Measurements from ENCODE around the gene ABR.

The ABR gene

DNA sequence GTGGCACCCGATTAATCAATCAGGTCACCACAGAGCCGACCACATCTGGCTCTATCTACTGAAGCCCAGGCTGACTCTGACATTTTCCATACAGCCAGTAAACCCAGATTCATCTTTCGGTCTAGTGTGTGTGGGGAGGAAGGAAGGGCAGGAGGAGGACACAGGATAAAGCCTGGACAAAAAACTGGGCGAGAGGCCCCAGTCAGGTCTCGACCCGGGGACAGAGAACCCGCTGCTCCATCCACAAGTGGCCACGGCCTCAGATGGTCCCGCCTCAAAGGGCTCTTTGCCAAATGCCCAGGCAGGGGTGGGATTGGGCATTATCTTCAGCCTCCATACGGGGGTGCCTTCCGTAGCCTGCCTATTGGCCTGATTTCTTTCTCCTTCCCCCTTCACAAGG, 7.8 kb downstream of the ABR start:
- Histone ChIP-seq H3K9ac (ENCODE audit: low read length in 2 of 2) (no peak overlapping the region), H3K27me3 (ENCODE audit: control insufficient read depth in 1 of 2, insufficient read depth in 2 of 2, low read length in 2 of 2) (no peaks in the 10 kb centered on the region), H3K4me3 (ENCODE audit: low read length in 2 of 2) (no peak overlapping the region), H3K9me3 (ENCODE audit: control insufficient read depth in 2 of 2, low read length in 2 of 2) (no peaks in the 10 kb centered on the region), H3K4me1 (ENCODE audit: control insufficient read depth, insufficient read depth, low read length) (peaks cover 7% of the 10 kb centered on the region), H3K27ac (ENCODE audit: low read length) (no peak overlapping the region), H3K36me3 (ENCODE audit: control insufficient read depth in 2 of 2, insufficient read depth in 2 of 2, low read length in 2 of 2) (no peaks in the 10 kb centered on the region)

DNA sequence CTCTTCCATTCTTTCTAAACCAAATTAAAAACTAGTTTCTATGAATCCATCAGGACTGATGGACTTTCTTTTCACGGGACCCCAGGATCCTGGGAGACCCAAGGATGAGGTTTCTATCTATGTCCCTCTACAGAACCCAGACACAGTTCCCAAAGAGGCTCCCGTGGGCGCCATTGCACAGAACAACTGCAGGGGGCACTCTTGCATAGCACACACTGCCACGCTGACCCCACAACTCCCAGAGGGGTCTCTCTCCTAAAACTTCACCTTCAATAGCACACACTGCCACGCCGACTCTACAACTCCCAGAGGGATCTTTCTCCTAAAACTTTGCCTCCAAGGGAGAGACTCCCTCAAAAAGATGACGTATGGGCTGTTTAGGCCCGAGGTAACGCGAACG, 9.0 kb downstream of the ABR start:
- H3K36me3 ChIP-seq (ENCODE audit: control insufficient read depth in 2 of 2, insufficient read depth in 2 of 2, low read length in 2 of 2): no peaks in the 10 kb centered on the region
- H3K4me3 ChIP-seq (ENCODE audit: low read length in 2 of 2): no peak overlapping the region
- H3K4me1 ChIP-seq (ENCODE audit: control insufficient read depth, insufficient read depth, low read length): peaks cover 5% of the 10 kb centered on the region
- no peak overlapping the region for H3K9ac ChIP-seq (ENCODE audit: low read length in 2 of 2)
- H3K27me3 ChIP-seq (ENCODE audit: control insufficient read depth in 1 of 2, insufficient read depth in 2 of 2, low read length in 2 of 2): no peaks in the 10 kb centered on the region
- no peak overlapping the region for H3K27ac ChIP-seq (ENCODE audit: low read length)
- no peaks in the 10 kb centered on the region for H3K9me3 ChIP-seq (ENCODE audit: control insufficient read depth in 2 of 2, low read length in 2 of 2)

DNA sequence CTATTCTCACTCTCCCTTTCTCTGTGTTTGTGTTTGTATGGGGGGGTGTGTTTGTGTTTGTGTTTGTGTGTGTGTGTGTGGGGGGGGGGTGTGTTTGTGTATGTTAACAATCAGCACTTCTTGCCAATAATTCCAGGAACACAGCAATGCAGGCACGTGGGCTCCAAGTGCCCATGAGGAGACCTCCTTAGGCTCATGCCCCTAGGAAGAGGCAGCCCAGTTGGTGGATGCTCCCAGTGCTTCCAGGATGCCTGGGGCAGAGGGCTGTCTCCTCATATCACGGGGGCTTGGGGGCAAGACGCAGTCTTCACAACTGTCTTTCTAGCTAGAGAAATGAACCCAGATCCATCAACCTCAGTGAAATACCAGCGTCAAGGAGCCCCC, 9.9 kb downstream of the ABR start:
- Histone ChIP-seq H3K27me3 (ENCODE audit: control insufficient read depth in 1 of 2, insufficient read depth in 2 of 2, low read length in 2 of 2) (no peaks in the 10 kb centered on the region), H3K4me1 (ENCODE audit: control insufficient read depth, insufficient read depth, low read length) (peaks cover 5% of the 10 kb centered on the region)

DNA sequence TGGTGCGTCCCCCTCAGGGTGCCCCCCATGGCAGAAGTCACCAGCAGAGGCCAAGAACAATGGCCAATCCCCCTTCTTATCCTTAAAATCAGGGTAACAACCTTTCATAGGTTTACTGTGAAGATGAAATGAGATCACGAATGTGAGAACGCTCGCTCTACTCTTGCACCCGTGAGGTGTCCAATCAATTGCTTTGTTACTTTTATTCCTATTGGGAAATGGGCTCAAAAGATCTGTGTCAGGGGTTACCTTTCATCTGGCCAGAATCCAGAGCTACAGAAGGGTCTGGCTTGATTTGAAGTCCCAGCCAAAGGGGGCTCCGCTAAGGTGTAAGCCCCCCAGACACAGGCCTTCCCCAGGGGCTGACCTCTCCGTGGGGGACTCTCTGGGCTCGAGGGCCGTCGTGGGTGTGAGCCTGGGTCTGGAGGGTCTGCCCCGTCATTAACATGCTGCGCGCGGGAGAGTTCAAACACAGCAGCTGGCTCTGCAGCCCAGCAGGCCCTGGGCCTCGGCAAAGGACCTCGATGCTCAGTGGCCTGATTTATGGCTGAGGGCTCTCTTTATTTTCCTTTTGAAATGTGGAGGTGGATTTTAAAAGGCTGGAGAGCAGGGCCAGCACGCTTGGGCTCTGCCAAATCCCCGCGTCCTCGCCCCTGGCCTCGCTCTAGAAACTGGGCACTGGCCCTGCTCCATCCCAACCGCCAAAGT, 10.4 kb downstream of the ABR start:
- Histone ChIP-seq H3K36me3 (ENCODE audit: control insufficient read depth in 2 of 2, insufficient read depth in 2 of 2, low read length in 2 of 2) (no peaks in the 10 kb centered on the region), H3K9me3 (ENCODE audit: control insufficient read depth in 2 of 2, low read length in 2 of 2) (no peaks in the 10 kb centered on the region), H3K4me1 (ENCODE audit: control insufficient read depth, insufficient read depth, low read length) (peaks cover 5% of the 10 kb centered on the region), H3K27ac (ENCODE audit: low read length) (no peak overlapping the region), H3K4me3 (ENCODE audit: low read length in 2 of 2) (no peak overlapping the region), H3K27me3 (ENCODE audit: control insufficient read depth in 1 of 2, insufficient read depth in 2 of 2, low read length in 2 of 2) (no peaks in the 10 kb centered on the region), H3K9ac (ENCODE audit: low read length in 2 of 2) (no peak overlapping the region)

More for the DNA sequence above, 9.9 kb downstream of the ABR start:
- Histone ChIP-seq H3K9me3 (ENCODE audit: control insufficient read depth in 2 of 2, low read length in 2 of 2) (no peaks in the 10 kb centered on the region), H3K36me3 (ENCODE audit: control insufficient read depth in 2 of 2, insufficient read depth in 2 of 2, low read length in 2 of 2) (no peaks in the 10 kb centered on the region), H3K27ac (ENCODE audit: low read length) (no peak overlapping the region), H3K9ac (ENCODE audit: low read length in 2 of 2) (no peak overlapping the region), H3K4me3 (ENCODE audit: low read length in 2 of 2) (no peak overlapping the region)

DNA sequence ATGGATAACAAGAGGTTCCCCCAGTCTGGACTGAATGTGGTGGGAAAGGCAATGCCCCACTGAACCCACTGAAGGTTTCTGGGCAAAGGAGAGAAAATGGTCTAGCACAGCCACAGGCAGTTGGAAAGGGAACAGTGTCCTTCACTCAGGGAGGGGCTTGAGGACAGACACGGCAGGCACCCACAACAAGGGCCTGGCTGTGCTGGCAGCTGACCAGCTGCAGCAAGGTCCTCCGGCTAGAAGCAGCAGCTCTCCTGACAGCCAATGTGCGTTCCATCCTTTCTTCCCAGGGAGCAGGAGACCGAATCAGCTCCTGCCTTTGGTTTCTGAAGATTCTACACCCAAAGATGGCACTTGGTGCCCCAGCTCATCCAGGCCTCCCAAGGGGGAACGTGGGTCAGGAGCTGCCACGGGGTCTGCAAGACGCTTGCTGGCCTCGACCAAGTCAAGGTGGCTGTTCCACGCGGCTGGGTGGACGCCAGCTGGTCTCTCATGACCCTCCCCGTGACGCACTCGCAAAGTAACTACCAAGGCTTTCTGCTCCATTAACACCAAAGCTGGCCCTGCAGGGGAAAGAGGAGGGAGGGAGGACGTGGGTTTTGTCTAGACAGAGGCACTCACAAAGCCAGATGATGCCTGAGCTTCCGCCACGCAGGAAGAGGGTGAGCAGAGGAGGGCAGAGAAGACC, 11.1 kb downstream of the ABR start:
- Histone ChIP-seq H3K4me3 (ENCODE audit: low read length in 2 of 2) (no peak overlapping the region), H3K9me3 (ENCODE audit: control insufficient read depth in 2 of 2, low read length in 2 of 2) (no peaks in the 10 kb centered on the region), H3K27me3 (ENCODE audit: control insufficient read depth in 1 of 2, insufficient read depth in 2 of 2, low read length in 2 of 2) (no peaks in the 10 kb centered on the region), H3K9ac (ENCODE audit: low read length in 2 of 2) (no peak overlapping the region), H3K36me3 (ENCODE audit: control insufficient read depth in 2 of 2, insufficient read depth in 2 of 2, low read length in 2 of 2) (no peaks in the 10 kb centered on the region), H3K27ac (ENCODE audit: low read length) (no peak overlapping the region), H3K4me1 (ENCODE audit: control insufficient read depth, insufficient read depth, low read length) (peaks cover 3% of the 10 kb centered on the region)

DNA sequence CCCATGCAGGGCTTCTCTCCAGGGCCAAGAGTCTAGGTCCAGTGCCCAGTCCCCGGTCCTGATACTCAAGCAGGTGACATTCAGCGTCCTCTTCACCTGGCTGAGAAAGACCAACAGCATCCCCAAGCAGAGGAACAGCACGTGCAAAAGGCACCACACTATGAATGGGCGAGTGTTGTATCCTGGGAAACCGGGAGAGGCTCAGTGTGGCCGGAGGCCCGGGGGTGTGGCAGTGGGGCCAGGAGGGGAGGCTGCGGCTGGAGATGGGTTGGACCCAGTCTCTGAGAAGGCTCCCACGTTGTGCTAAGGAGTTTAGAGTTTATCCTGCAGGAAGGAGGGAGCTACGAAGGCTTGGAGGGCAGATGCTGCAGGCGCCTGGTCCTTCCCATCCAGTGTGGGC, 13.5 kb downstream of the ABR start:
- Histone ChIP-seq H3K4me3 (ENCODE audit: low read length in 2 of 2) (no peak overlapping the region), H3K9ac (ENCODE audit: low read length in 2 of 2) (no peak overlapping the region), H3K36me3 (ENCODE audit: control insufficient read depth in 2 of 2, insufficient read depth in 2 of 2, low read length in 2 of 2) (no peaks in the 10 kb centered on the region), H3K4me1 (ENCODE audit: control insufficient read depth, insufficient read depth, low read length) (no peaks in the 10 kb centered on the region), H3K27ac (ENCODE audit: low read length) (no peak overlapping the region), H3K9me3 (ENCODE audit: control insufficient read depth in 2 of 2, low read length in 2 of 2) (no peaks in the 10 kb centered on the region), H3K27me3 (ENCODE audit: control insufficient read depth in 1 of 2, insufficient read depth in 2 of 2, low read length in 2 of 2) (no peaks in the 10 kb centered on the region)

DNA sequence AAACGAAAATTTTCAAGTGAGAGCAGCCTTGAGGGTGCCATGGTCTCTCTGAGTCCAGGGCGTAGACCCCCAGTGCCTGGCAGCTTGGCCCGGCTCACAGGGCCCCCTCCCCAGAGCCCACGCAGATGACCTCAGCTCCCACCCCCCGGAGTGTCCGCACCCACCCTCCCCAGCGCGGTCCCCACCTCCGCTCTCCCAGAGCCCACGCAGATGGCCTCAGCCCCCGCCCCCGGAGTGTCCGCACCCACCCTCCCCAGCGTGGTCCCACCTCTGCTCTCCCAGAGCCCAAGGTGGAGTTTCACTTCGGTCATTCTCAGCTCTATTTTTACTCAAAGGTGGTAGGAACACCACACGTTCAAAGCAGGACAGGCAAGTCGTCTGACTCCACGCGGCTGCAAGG, 13.9 kb downstream of the ABR start:
- no peak overlapping the region for H3K4me3 ChIP-seq (ENCODE audit: low read length in 2 of 2)
- H3K9ac ChIP-seq (ENCODE audit: low read length in 2 of 2): no peak overlapping the region
- no peaks in the 10 kb centered on the region for H3K9me3 ChIP-seq (ENCODE audit: control insufficient read depth in 2 of 2, low read length in 2 of 2)
- no peaks in the 10 kb centered on the region for H3K27me3 ChIP-seq (ENCODE audit: control insufficient read depth in 1 of 2, insufficient read depth in 2 of 2, low read length in 2 of 2)
- no peak overlapping the region for H3K27ac ChIP-seq (ENCODE audit: low read length)
- H3K4me1 ChIP-seq (ENCODE audit: control insufficient read depth, insufficient read depth, low read length): no peaks in the 10 kb centered on the region
- no peaks in the 10 kb centered on the region for H3K36me3 ChIP-seq (ENCODE audit: control insufficient read depth in 2 of 2, insufficient read depth in 2 of 2, low read length in 2 of 2)

DNA sequence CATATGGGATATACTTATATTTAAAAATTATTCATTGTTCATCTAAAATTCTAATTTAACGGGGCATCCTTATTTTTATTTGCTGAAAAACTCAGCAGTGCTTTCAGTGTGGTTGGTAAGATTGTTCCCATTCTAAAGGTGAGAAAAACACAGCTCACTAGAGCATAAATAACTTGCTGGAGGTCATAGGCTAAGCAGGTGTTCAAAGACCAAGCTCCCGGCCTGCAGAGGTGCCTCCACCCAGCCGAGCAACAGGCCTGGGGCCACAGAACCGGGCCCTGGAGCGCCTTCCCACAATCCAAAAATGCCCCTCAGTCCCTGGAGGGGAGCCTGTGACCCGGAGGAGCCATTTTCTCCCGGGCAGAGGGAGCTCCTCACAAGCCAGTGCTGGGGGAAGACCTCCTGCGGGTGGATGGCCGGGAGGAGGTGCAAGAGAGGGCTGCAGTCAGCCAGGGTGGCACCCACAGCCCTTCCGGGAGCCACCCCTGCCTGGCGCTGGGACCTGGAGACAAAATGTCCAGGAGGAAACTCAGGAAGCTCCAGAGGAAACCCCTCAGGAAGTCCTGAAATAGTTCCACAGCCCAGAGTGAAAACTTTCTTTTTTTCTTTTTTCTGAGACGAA, 14.7 kb downstream of the ABR start:
- Histone ChIP-seq H3K27ac (ENCODE audit: low read length) (no peak overlapping the region), H3K9ac (ENCODE audit: low read length in 2 of 2) (no peak overlapping the region), H3K27me3 (ENCODE audit: control insufficient read depth in 1 of 2, insufficient read depth in 2 of 2, low read length in 2 of 2) (no peaks in the 10 kb centered on the region), H3K36me3 (ENCODE audit: control insufficient read depth in 2 of 2, insufficient read depth in 2 of 2, low read length in 2 of 2) (no peaks in the 10 kb centered on the region), H3K9me3 (ENCODE audit: control insufficient read depth in 2 of 2, low read length in 2 of 2) (no peaks in the 10 kb centered on the region), H3K4me1 (ENCODE audit: control insufficient read depth, insufficient read depth, low read length) (no peaks in the 10 kb centered on the region), H3K4me3 (ENCODE audit: low read length in 2 of 2) (no peak overlapping the region)

DNA sequence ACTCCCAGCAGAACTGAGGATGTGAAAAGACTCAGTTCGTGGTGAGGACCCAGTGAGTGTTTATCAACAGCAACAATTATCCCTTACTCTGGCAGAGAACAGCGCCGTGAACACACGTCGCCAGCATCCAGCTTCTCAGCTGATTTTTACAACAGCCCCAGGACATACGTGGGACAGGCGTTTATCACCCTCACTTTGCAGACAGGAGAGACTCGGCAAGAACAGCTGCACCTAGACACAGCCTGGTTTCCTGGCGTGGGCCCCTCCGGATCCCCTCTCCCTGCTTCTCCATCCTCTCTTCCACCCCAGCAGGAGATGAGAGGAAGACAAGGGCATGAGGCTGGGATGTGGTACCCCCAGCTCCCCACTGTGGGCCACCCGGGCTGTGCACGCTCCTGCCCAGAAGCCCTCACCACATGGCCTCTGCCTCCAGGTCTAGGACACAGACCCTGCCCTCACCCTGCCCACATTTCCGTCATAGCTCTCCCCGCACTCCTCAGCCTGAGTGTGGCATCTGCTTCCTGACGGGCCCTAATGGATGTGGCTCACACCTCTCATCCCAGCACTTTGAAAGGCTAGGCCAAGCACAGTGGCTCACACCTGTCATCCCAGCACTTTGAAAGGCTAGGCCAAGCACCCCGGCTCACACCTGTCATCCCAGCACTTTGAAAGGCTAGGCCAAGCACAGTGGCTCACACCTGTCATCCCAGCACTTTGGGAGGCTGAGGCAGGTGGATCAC, 17.5 kb downstream of the ABR start:
- no peak overlapping the region for H3K27ac ChIP-seq (ENCODE audit: low read length)
- H3K4me3 ChIP-seq (ENCODE audit: low read length in 2 of 2): no peak overlapping the region
- peaks cover 0 to 3% of the 10 kb centered on the region in 2 donors for H3K36me3 ChIP-seq (ENCODE audit: control insufficient read depth in 2 of 2, insufficient read depth in 2 of 2, low read length in 2 of 2)
- no peaks in the 10 kb centered on the region for H3K27me3 ChIP-seq (ENCODE audit: control insufficient read depth in 1 of 2, insufficient read depth in 2 of 2, low read length in 2 of 2)
- H3K9ac ChIP-seq (ENCODE audit: low read length in 2 of 2): no peak overlapping the region
- no peaks in the 10 kb centered on the region for H3K9me3 ChIP-seq (ENCODE audit: control insufficient read depth in 2 of 2, low read length in 2 of 2)
- no peaks in the 10 kb centered on the region for H3K4me1 ChIP-seq (ENCODE audit: control insufficient read depth, insufficient read depth, low read length)

DNA sequence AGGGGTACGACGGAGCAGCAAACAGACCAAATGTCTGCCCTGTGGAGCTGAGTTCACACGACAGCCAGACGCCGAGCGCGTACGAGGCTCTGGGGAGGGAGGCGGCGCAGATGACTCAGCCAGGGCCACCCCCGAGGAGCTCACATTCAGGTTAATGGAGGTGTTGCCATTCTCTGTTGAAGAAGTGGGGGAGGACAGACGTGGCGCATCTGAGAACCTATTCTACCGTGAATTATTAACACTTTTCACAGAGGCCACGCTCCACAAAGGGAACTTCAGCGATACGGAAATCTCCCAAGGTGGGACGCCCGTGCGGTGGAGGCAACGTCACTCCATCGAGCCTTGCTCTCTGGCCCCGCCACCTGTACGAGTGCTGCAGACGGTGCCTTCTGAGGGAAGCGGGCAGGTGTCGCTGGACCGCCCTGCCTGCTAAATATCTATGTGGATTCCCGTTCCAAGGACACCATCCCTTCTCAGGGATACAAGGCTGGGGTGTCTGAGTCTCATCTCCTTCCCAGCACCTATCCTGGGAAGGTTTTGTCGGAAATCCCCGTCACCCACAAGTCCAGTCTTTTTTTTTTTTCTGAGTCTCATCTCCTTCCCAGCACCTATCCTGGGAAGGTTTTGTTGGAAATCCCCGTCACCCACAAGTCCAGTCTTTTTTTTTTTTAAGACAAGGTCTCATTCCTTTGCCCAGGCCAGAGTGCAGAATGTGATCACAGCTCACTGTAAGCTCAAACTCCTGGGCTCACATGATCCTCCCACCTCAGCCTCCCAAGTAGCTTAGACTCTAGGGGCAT, 19.0 kb downstream of the ABR start:
- Histone ChIP-seq H3K27me3 (ENCODE audit: control insufficient read depth in 1 of 2, insufficient read depth in 2 of 2, low read length in 2 of 2) (no peaks in the 10 kb centered on the region), H3K9ac (ENCODE audit: low read length in 2 of 2) (no peak overlapping the region), H3K4me3 (ENCODE audit: low read length in 2 of 2) (no peak overlapping the region), H3K9me3 (ENCODE audit: control insufficient read depth in 2 of 2, low read length in 2 of 2) (no peaks in the 10 kb centered on the region), H3K4me1 (ENCODE audit: control insufficient read depth, insufficient read depth, low read length) (no peaks in the 10 kb centered on the region), H3K36me3 (ENCODE audit: control insufficient read depth in 2 of 2, insufficient read depth in 2 of 2, low read length in 2 of 2) (peaks cover 0 to 3% of the 10 kb centered on the region in 2 donors), H3K27ac (ENCODE audit: low read length) (no peak overlapping the region)
